H1 (cell line): ENCODE data around the gene STIMATE. TPM values are rescaled to one million over a fixed set of nuclear protein-coding genes. Genes with fewer than 3 reads are reported as not detected.

ENCODE experiments used
- BACH1 ChIP-seq: IDR thresholded peaks from 2 replicates; pipeline ENCODE4 v1.6.1; 2012; ENCODE audit warnings: low read length, improper control_type of control experiment
- BRCA1 ChIP-seq: IDR thresholded peaks from 2 replicates; pipeline ENCODE4 v1.6.1; 2012; ENCODE audit warnings: low read depth, low read length, improper control_type of control experiment
- CBX8 ChIP-seq: fragments of 300-800, 300-1000 bp; sonication (generic); IDR thresholded peaks from 2 replicates; pipeline ENCODE4 v1.7.1; 2016; ENCODE audit warnings: low read depth, low read length, borderline replicate concordance
- HDAC2 ChIP-seq, 2 experiments: fragments of 300-600 bp in 1 of 2; sonication (generic) in 1 of 2; IDR thresholded peaks; 2 replicates each; pipeline ENCODE4 v1.6.1; 2011 to 2012; ENCODE audit warnings: low read depth in 2 of 2, low read length in 2 of 2, mild to moderate bottlenecking in 2 of 2, moderate library complexity in 2 of 2, borderline replicate concordance in 1 of 2, inconsistent platforms in 1 of 2
- RBBP5 ChIP-seq: IDR thresholded peaks from 2 replicates; pipeline ENCODE4 v1.7.1; 2012; ENCODE audit warnings: low read depth, mild to moderate bottlenecking, inconsistent platforms, low read length, moderate library complexity, borderline replicate concordance
- polyA plus RNA-seq, 7 experiments: library from polyadenylated mRNA; depleted of rRNA in 3 of 7; stranded (reverse) in 5 of 7; unstranded in 2 of 7; fragments of >200 nt in 5 of 7; fragments of 200-250 nt in 2 of 7; gene quantifications; 1 replicate in 5 of 7; 2 replicates in 1 of 7; 4 replicates in 1 of 7; pipeline versions ENCODE4 v1.2.1 to v1.2.3, GENCODE V29; 2011 to 2013; ENCODE audit warnings: missing spikeins in 2 of 7, mixed read lengths in 2 of 7
- total RNA-seq: library from RNA; stranded (reverse); fragmentation: NEBNext Ultra II Directional; extraction: Animal tissue kit (Norgen Biotek cat#: 25700); gene quantifications from 2 replicates; pipeline ENCODE4 v1.2.1, GENCODE V29; 2021
- TF ChIP-seq, protein P1 (sequence below): IDR thresholded peaks from 2 replicates; pipeline ENCODE4 v1.6.1; 2011; ENCODE audit warnings: low read depth, mild to moderate bottlenecking, low read length; ENCODE audit not compliant: insufficient read depth

The STIMATE gene
- total and polyA plus RNA-seq, 2 of the 8 experiments (the other 6 are each of a cell fraction or from before 2014, with no cell fraction given) = 17.5 to 22.1 TPM

DNA sequence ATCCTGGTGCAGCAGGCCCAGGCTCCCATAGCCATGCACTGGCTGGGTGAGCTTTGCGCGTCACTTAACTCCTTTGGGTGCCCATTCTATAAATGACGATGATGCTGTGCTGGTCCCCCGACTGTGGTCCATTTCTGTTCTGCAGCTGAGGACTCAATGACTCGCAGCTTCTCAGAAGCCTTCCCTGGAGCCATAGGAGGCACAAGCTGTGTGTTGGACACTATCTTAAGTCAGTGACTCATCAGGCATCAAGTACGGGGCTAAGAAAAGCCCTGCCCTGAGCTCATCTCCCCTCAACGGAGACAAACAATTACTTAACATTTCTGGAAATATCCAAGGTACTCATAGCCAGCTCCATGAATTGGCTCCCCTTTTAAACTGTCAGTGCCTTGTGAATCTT lies 48.7 kb downstream of the STIMATE start (continued):
- no peak for TF ChIP-seq BRCA1
- TF ChIP-seq, protein P1, sequence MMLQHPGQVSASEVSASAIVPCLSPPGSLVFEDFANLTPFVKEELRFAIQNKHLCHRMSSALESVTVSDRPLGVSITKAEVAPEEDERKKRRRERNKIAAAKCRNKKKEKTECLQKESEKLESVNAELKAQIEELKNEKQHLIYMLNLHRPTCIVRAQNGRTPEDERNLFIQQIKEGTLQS = no peak
- no peak for TF ChIP-seq HDAC2 (IDR thresholded peaks at IDR 0.05; ENCODE audit: borderline replicate concordance in 1 of 2, low read depth in 2 of 2, low read length in 2 of 2)
- TF ChIP-seq BACH1 = no peak
- TF ChIP-seq CBX8 = no peak
- no peak for TF ChIP-seq RBBP5
